ENCODE results near the gene DGKK. TPM values are rescaled to one million over a fixed set of nuclear protein-coding genes. Genes with fewer than 3 reads are reported as not detected.

Gene DGKK
- total RNA-seq, 4 donors from 2014 or later: not detected

DNA sequence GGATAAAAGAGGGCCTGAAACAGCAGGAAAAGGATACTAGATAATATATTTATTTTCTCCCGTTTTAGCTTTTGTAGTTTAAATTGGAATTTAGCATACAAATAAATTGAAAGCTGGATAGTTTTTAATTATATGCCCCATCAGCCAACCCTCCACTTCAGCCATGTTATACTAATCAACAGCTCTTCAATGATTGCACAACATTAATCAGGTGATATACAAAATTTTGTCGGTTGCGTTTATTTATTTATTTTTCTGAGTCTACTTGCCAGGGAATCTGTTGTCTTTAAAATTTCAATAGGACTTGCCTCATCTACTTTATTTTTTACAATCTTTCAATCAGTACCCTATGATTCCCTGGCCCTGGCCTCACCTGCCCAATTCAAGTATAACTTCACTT lies 12.1 kb downstream of the DGKK start:
- Histone ChIP-seq H3K27ac (no peak overlapping the region), H3K4me3 (no peak overlapping the region), H3K36me3 (no peaks in the 10 kb centered on the region), H3K4me1 (no peaks in the 10 kb centered on the region), H3K27me3 (no peaks in the 10 kb centered on the region), H3K9me3 (no peaks in the 10 kb centered on the region)
- DNase-seq: no peak
- no peak for TF ChIP-seq POLR2A (IDR thresholded peaks at IDR 0.05)
- TF ChIP-seq, protein P1, sequence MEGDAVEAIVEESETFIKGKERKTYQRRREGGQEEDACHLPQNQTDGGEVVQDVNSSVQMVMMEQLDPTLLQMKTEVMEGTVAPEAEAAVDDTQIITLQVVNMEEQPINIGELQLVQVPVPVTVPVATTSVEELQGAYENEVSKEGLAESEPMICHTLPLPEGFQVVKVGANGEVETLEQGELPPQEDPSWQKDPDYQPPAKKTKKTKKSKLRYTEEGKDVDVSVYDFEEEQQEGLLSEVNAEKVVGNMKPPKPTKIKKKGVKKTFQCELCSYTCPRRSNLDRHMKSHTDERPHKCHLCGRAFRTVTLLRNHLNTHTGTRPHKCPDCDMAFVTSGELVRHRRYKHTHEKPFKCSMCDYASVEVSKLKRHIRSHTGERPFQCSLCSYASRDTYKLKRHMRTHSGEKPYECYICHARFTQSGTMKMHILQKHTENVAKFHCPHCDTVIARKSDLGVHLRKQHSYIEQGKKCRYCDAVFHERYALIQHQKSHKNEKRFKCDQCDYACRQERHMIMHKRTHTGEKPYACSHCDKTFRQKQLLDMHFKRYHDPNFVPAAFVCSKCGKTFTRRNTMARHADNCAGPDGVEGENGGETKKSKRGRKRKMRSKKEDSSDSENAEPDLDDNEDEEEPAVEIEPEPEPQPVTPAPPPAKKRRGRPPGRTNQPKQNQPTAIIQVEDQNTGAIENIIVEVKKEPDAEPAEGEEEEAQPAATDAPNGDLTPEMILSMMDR (IDR thresholded peaks at IDR 0.05): no peak

DNA sequence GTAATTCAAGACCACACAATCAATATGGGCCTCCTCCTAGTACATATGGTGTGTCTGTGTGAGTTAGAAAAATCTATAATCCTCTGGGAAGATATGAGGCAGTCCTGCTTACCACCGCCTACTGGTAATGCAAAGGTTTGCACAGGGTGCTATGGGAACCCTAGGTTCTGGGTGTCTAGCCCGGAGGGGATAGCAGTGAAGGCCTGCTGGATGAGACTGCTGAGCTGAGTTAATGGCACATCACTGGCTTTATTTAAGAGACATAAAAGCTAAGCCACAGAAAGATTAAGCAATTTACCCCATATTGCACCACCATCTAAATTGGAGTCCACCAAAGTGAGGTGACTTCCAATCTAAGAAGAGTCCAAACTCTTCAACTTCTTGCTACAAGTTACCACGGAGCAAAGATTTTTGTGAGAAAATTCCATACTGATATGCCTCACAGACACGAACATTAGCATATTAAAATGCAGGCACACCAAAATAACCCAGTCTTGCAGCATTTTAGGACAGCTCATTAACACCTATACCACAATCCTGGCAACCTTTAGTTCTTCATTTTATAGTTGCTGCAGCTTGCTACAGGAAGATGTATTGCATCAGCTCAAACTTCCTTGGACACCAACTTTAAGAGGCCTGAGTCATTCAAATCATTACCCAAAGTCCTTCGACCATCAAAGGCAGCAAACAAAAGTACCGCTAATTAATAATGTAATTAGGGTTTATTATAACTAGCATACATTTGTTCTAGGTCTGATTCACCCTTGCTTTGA lies 13.7 kb downstream of the DGKK start:
- no peaks in the 10 kb centered on the region for H3K36me3 ChIP-seq
- H3K4me1 ChIP-seq: no peaks in the 10 kb centered on the region
- H3K9me3 ChIP-seq: no peaks in the 10 kb centered on the region
- no peak overlapping the region for H3K4me3 ChIP-seq
- no peak for DNase-seq
- H3K27ac ChIP-seq: no peak overlapping the region
- H3K27me3 ChIP-seq: no peaks in the 10 kb centered on the region
- no peak for TF ChIP-seq POLR2A (IDR thresholded peaks at IDR 0.05)
- TF ChIP-seq, protein P1 (IDR thresholded peaks at IDR 0.05): no peak

DNA sequence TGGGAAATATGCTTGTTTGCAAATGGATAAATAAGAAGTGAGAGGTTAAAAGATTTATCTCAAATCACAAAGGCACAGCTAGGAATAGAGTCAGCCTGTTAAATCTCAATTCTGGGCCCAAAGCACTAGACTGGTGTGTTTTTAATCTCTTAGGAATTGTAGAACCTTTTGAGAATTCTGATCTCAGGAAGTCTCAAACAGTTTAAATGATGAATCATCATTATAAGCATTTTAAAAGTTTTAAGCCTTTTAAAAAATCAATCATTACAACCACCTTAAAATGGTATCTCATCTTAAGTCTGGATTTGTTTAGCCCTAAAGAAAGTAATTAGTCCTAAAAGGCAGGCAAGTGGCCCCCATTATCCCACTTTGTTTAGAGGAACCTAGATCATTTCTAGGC lies 17.8 kb downstream of the DGKK start:
- DNase-seq: no peak
- Histone ChIP-seq H3K4me1 (no peaks in the 10 kb centered on the region), H3K27ac (no peak overlapping the region), H3K4me3 (no peak overlapping the region), H3K9me3 (no peaks in the 10 kb centered on the region), H3K36me3 (no peaks in the 10 kb centered on the region), H3K27me3 (no peaks in the 10 kb centered on the region)
- TF ChIP-seq, protein P1 (IDR thresholded peaks at IDR 0.05): no peak
- TF ChIP-seq POLR2A (IDR thresholded peaks at IDR 0.05): no peak

DNA sequence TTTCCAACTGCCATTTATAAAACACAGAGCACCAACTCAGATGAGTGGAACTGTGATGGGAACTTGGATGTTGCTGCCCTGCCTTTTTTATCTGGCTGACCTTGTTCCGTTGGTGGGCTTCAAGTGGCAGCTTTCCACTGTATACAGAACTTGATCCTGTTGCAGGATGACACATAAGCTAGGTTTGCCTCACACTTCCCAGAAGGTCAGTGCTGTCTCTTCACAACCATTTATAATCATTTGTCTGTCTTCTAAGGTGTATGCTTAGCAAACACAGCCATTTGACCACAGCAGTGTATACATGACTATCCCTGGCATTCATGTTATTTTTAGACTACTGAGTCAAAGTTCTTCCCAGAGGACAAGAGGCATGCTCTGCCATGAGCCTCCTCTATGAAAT lies 20.3 kb downstream of the DGKK start:
- Histone ChIP-seq H3K36me3 (no peaks in the 10 kb centered on the region), H3K27me3 (no peaks in the 10 kb centered on the region), H3K4me1 (no peaks in the 10 kb centered on the region), H3K4me3 (no peak overlapping the region), H3K9me3 (no peaks in the 10 kb centered on the region), H3K27ac (no peak overlapping the region)
- no peak for DNase-seq
- no peak for TF ChIP-seq POLR2A (IDR thresholded peaks at IDR 0.05)
- TF ChIP-seq, protein P1 (IDR thresholded peaks at IDR 0.05): no peak

DNA sequence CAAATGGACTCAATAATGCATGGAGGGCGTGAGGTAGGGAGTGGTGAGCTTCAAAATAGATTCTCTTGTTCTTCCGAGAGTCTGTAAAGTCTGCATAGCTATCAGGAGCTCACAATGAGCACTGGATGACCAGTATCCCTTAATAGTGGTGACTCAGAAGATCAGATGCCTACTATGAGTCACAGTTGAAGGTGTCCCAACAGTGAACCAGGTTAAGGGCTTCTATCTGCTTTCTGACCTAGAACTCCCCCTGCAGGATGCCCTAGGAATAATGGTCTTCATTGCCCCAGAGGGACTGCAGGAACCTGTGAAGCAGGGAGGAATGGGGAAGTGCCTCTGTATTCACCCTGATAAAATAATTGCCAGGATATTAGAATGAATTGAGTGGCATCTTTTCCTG lies 22.1 kb downstream of the DGKK start:
- H3K4me3 ChIP-seq: no peak overlapping the region
- no peaks in the 10 kb centered on the region for H3K4me1 ChIP-seq
- DNase-seq: peak in 1 of 3 donors; percentile 72
- H3K27me3 ChIP-seq: no peaks in the 10 kb centered on the region
- H3K36me3 ChIP-seq: no peaks in the 10 kb centered on the region
- no peaks in the 10 kb centered on the region for H3K9me3 ChIP-seq
- H3K27ac ChIP-seq: no peak overlapping the region
- no peak for TF ChIP-seq POLR2A (IDR thresholded peaks at IDR 0.05)
- TF ChIP-seq, protein P1 (IDR thresholded peaks at IDR 0.05): peak in 3 of 6 experiments; percentile 61 to 66 (median 64)

All from Peyer's patch (tissue), 4 donors.